Stimulated activated naive CD4-positive, alpha-beta T cell treated with Interleukin-2 at 50 U/mL for 16 hours (primary cell): ENCODE measurements around the gene KDM4B.

ENCODE experiments used
- DNase-seq: peaks from one replicate; lab custom pipeline; 2025; lab: John Stamatoyannopoulos, UW

The KDM4B gene

DNA sequence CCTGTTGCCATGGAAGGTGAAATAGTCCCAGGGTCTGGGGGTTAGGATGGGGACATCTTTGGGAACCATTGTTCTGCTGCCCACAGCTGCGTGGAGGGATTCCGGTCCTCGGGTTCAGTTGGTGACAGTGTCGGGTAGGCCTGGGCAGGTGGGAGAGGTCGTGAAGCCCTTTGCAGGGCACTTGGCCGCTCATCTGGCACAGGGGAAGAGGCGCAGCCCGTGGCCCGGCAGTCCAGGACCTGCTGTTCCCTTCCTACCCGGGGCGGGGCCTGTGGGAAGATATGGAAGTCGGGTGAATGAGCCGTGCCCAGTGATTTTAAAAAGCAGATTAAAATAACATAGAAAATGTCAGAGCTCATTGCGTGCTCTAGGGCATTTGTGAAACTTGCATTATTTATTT lies 44.8 kb downstream of the KDM4B start:
- no peak for DNase-seq

DNA sequence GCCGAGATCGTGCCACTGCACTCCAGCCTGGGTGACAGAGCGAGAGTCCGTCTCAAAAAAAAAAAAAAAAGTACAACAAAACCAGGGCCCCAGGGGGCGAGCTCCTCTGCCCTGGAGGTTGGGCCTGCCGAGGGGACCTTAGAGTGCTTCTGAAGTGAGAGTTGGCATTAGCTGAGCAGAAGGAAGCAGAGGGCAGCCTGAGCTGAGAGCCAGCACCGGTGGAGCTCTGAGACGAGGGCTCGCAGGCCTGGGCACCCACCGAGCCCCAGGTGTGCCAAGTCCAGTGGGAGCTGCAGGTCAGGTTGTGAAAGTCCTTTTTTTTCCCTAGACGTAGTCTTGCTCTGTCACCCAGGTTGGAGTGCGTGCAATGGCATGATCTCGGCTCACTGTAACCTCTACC lies 46.0 kb downstream of the KDM4B start:
- DNase-seq = no peak

DNA sequence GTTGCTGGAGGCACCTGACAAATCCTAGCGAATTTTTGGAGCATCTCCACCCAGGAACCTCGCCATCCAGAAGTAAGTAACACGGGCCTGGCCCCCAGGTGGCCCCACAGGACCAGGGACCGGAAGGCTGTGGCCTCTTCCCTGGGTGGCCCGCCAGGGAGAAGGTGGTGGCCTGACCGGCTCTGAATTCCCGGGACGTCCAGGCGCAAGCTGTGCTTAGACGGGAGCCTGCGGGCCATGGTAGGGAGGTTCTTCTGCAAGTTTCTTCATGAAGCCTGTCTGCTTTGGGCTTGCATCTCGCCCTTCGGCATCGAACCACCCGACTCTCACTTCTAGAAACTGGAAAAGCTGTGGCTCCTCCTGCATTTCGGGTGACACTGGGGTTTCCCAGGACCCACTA lies 47.4 kb downstream of the KDM4B start:
- DNase-seq = no peak

DNA sequence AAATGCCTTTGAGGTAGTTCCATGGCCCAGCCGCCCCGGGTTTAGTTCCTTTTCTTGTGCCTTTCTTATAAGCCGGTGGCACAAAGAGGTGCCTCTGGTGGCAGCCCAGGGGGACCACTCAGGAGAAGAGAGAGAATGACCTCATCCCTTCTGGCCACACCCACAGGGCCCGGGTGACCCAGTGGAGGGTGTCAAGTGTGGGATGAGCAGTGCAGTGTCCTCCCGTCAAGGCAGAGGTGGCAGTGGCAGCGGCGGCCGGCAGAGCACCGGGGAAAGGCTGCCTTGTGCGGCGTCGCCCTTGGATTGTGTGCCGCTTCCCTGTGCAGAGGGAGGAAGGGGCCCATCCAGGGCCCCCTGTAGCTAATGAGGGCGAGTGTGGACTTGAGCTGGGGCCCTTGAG lies 47.9 kb downstream of the KDM4B start:
- DNase-seq = no peak

DNA sequence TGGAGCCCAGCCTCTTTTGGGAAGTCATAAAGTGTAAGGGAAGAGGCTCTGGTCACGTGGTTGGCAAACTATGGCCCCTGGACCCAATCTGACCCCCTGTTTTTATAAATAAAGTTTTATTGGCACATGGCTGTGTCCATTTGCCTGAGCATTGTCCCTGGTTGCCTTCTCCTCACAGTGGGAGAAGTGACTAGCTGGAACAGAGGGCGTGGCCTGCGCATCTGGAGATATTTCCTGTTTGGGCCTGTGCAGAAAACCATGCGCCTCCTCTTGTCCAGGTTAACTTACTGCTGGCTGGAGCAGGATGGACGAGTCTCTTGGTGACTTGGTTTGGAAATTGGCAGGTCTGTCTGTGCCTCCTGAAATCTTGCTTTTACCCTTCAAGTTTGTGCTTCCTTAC lies 48.3 kb downstream of the KDM4B start:
- DNase-seq = no peak

DNA sequence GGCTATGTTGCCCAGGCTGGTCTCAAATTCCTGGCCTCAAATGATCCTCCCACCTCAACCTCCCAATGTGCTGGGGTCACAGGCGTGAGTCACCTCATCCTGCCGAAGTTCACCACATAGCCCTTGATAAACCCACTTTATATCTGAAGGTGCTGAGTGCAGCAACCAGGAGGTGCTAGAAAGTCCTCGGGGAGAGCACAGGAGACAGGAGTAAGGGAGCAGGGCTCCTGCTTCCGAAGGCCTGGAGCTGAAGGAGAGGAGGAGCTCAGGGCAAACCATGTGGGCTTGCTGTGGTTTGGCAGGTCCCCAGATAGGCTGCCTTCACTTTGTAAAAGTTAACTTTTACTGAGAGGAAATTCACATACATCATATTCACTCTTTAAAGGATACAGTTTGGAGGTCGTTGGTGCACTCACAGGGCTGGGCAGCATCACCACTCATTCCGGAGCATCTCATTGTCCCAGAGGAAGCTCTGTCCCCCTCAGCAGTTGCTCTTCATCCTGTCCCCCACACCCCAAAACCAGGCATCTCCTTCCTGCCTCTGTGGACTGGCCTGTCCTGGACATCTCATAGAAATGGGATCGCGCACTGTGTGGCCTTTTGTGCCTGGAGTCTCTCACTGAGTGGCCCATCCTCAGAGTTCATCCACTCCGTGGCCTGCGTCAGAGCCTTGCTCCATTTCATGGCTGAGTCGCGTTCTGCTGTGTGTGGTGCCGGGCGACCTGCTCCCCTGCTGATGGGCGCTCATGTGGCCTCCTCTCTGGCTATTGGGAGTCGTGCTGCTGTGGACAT lies 49.5 kb downstream of the KDM4B start:
- DNase-seq = no peak

DNA sequence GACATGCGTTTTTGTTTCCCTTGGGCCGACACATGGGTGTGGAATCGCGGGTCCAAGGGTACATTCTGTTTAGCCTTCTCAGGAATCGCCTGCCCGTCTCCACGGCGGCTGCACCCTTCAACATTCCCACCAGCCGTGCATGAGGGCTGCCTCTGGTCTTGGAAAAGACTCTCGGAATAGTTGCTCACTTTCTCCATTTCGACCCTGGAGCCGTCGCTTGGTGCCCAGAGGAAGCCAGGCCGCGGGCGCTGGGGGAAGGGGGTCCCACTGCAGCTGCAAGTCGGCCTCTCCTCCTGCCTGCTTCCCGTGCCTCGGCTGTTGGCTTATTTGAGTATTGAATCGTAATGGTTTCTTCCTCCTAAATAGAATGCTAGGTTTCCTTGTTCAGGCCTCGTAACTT lies 51.5 kb downstream of the KDM4B start:
- DNase-seq = no peak

DNA sequence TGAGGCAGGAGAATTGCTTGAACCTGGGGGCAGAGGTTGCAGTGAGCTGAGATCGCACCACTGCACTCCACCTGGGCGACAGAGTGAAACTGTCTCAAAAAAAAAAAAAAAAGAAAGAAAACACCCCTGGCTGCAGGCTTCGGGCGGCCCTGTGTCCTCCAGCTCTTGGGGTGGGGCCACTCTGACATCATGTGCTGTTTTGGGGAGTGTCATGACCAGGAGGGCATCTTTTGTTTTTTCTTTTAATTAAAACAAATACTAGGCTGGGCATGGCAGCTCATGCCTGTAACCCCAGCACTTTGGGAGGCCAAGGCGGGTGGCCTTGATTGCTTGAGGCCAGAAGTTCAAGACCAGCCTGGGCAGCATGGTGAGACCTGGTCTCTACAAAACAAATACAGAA lies 52.1 kb downstream of the KDM4B start:
- no peak for DNase-seq

DNA sequence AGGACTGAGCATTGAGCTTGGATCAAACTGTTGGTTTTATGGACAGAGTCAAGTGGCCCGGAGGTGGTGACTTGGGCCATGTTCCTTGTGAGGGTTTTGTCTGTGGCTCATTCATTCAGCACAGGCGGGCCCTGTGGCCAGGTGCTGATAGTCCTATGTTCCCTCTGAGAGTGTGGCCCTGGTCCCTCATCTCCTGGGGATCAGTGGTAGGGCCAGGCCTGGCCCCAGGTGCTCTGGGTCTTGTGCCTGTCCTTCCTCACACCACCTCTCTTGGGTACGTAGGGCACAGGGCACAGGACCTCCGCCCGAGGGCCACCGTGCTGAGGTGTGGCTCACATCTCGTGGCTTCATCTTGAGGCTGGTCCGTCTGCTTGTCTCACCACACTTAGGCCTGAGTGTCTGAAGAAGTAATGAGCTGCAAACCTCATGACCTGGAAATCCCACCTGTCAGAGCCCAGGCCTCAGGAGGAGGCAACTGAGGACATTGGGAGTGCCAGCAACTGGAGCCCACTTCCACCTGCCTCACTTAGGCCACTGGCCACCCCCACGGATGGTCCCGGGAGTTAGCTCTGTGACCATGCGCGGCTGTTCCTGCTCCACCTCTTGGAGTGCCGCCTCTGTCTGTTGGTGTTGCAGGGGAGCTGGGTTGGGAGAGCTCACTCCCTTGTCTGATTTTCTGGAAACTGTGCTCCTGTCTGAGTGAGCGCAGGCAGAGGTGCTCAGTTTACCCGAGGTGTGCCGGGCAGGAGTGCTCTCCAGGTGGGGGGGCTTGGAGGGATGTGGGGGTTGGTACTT lies 53.4 kb downstream of the KDM4B start:
- DNase-seq = no peak

DNA sequence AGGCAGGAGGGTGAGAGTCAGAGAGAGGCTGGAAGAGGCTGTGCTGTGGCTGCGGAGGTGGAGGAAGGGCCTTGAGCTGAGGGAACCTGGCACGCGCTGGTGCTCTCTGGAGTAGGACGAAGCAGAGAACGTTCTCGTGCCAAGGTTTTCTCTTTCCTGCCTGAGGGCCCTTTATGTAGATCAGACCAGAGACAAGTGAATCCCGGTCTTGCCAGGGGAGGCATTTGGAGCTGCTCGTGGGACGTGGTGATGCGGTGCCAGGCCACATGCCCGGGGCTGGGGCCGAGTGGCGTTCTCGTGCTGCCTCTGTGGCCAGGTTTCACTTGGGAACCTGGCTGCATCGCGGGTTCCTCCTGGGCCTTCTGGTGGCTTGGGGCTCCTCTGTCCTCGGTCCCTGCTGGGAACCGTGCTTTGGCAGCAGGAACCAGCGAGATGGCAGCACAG lies 54.2 kb downstream of the KDM4B start:
- no peak for DNase-seq

DNA sequence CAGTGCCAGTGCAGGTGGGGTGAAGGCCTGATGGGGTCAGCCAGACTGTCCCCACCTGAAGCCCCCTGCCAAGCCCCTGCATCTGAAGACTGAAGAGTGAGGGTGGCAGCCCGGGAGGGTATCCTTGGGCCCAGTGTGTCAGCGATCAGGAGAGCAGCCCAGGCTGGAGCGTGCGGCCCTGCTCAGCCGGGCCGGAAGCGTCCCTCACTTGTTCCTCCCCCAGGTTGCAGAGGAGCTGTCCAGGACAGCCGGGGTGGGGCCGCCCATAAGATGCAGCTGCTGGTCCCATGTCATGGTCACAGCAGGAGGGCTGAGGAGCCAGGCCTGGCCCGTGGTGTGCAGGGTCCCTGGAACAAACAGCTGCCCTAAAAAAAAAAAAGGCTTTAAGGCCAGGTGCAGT lies 55.4 kb downstream of the KDM4B start:
- DNase-seq = no peak

DNA sequence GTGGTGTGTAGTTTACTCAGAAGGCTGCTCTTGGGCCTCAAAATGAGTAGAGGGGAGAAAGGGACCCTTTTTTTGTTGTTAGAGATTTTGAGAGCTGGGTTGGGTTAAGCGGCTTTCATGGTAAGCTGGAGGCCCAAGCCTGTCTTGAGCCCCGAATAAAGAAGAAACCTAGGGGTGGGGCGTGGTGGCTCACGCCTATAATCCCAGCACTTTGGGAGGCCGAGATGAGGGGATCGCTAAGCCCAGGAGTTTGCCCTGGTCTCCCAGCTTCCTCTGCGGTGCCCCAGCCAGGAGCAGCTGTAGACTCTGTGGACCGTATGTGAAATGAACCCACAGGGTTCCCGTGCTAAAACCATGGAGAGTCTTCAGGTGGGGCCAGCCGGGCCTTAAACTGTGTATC lies 56.1 kb downstream of the KDM4B start:
- no peak for DNase-seq

DNA sequence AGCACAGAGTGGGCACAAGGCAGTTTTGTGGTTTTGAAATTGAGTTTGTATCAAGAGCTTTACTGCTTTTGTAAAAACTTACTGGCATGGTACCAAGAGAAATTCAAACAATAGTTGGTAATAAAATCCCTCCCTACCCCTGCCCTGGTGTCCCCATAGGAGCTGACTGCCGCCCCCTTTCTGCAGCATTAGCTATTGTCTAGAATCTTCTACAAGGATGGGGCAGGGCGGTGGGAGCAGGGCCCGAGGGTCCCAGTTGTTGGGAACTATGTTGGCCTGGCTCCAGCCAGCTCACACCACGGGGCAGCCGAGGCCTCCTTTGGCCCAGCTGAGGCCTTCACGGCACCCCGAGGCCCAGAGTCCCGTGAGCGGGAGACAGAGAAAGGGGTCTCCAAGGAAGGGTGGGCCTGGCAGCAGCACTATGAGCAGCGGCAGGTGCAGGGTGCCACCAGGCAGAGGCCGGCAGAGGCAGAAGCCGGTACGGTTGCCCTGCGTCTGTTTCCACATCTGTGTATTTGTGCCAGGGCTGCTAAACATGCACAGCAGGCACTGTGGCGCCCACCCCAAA lies 57.9 kb downstream of the KDM4B start:
- no peak for DNase-seq

DNA sequence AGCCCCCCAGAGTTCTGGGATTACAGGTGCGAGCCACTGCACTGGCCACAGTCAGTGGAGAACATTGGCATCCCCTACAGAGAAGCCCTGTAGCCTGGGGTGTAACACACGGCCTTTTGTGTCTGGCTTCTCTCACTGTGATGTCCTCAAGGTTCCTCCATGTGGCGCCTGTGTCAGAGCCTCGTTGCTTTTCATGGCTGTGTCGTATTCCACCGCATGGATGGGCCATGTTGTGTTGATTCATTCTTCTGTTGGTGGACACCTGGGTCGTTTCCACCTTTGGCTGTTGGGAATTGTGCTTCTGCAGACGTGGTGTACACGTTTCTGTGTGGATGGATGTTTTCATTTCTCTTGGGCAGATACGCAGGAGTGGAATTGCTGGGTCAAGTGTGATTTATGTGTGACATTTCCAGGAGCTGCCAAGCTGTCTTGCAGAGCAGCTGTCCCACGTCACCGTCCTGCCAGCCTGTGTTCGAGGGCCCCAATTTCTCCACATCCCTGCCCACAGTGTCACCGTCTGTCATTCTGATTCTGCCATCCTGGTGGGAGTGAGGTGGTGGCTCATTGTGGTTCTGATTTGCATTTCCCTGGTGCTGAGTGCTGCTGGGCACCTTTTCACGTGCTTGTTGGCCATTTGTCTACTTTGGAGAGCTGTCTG lies 59.4 kb downstream of the KDM4B start:
- no peak for DNase-seq

DNA sequence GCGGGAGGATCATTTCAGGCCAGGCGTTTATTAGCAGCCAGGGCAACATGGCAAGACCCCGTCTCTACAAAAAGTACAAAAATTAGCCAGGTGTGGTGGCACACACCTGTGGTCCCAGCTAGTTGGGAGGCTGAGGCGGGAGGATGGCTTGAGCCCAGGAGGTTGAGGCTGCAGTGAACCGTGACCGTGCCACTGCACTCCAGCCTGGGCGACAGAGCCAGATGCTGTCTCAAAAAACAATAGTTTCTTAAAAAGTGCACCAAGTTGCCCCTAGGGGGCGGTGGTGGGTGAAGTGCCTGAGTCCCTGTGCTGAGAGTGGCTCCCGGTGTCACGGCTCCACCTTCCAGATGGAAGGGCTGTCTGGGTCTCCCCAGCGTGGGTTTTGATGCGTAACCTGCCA lies 60.7 kb downstream of the KDM4B start:
- DNase-seq = peak; percentile 41

DNA sequence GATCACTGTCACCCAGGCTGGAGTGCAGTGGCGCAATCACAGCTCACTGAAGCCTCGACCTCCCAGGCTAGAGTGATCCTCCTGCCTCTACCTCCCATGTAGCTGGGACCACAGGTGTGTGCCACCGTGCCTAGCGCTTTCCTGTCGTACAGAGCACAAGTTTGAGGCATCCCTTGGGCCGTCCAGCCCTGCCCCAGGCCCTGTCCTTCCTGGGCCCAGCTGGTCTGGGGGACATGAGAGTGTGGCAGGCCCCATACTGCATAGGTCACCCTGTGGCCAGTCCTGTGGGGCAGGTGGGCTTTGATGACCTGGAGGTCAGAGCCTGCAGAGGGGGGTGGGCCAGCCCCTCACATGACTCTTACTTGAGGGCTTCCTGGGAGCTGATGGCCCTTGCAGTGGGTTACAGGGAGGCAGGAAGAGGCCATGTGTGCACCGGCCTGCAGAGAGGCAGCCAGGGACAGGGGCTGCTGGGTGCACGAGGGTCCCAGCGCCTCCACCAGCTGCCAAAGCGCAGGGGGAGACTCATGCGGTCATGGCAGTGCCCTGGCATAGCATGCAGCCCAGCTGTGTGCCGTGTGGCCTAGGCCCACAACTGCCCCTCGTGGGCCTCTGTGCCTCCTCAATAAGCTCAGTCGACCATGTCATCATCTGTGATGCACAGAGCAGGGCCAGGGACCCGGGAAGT lies 61.4 kb downstream of the KDM4B start:
- no peak for DNase-seq

DNA sequence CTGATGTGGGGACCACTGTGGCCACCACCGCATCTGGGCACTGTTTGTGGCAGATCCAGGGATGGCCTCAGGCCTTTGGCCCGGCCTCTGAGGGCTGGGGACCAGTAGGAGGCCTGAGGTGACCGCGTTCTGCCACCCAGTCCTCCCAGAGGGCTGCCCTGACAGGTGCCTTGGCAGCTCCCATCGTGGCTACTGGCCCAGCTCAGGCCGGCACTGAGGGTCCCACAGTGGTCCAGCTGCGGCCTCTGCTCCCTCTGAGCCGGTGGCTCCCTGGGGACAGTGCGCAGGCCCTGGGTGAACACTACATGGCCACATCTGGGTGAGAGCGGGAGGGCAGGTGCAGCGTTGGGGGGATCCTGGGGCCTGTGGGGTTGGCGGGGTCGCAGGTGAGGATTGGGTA lies 61.9 kb downstream of the KDM4B start:
- no peak for DNase-seq

DNA sequence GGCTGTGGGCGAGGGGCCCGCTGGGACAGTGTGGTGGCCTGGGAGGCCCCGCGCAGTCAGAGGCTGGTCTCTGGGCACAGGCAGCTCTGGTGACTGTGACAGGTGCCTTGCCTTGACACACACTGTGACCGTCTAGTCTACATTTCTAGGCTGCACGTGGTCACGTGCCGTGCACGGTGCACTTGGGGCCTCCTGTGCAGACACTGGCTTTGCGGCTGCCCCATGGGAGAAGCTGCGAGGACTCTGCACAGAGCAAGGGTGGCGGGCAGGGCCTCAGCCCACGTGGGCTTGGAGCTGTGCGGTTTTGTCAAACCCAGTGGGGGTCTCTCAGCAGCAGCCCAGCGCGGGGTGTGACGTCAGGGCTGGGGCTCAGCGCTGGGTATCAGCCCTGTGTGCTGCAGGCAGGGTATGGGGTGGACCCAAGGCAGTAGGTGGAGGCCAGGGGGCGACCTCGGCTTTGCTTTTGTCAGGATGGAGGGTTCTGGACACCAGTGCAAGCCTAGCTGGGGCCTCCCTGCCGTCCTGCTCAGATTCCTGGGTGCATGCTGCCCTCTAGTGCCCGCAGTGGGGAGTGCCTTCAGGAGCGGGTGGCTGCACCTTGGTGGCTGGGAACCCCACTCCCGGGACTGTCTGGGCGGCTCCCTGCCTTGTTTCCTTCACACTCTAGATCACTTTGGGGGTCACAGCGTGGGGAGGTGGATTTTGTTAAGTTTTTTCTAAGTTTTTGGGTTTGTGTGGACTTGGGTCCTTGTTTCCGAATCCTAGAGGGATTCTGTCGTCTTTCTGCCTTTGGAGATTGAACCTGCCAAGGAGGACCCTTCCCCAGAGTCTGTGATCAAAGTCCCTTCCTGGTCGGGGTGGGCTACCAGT lies 62.6 kb downstream of the KDM4B start:
- peak; percentile 70 for DNase-seq

DNA sequence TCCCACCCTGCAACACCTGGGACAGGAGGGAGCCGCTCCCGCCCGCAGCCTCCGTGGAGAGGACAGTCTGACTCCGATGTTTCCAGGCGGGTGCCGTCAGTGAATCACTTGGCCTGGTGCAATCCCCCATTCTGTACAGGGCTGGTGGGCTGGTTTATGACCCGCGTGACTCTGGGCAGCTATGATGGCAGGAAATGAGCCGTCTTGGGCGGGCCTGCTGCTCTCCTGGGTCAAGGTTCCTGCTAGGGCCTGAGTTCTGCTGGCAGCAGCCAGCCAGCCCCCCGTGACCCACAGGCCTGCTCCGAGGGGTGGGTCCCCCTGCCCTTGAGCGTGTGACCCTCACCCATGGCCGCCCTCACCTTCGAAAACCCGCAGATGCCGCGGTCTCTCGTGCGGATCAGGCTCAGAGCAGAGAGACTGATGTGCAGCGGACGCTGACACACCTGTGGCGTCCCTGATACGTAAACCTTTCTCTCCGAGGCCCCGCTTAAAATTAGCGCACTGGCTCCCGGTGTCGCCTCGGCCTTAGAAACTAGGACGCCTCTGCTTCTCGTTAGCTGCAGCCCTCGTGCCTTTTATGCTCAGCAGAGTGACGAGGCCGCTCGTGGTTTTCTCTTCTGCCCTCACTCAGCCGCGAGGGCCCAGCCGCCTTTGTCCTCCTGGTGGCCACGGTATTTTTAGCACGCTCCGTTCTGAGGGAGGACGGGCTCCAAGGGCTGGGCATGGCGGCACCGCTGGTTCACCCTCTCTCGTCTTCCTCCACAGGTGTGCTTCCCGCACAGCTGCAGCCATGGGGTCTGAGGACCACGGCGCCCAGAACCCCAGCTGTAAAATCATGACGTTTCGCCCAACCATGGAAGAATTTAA lies 63.4 kb downstream of the KDM4B start:
- no peak for DNase-seq

DNA sequence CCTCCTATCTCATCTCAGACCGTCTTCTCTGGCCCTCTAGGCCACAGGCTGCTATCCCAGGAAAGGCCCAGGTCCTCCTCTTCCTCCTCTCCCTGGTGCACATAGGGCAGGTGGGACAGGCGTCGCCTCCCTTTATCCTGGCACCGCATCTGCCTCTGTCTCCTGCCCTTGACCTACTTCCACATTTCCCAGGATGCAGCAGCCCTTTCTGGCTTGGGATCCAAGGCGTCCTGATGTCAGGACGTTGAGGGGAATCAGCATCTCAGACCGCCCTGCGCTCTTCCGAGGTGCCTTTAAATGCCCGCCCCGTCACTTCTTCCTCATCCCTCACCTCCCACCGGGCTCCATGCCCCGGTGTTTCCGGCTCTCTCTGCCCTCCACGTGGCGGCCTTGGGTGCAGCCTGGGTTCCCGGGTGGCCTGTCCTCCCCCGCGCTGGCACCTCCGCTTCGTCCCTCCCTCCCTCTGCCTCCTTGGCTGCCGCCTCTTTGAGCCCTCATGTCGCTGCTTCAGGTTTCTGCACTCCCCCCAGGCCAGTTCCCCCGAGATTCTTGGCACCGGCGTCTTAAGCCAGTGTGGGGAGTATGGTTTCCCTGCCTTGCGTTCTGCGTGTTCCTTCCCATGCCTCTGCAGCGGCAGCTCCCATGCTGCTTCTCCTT lies 66.3 kb downstream of the KDM4B start:
- no peak for DNase-seq
